ENCODE data around the gene DYNLL1.
"Not testable (repeated sequence)": the region's sequence is repeated elsewhere in the genome, so short reads cannot be mapped to it uniquely, and the experiment has no call there.

Gene DYNLL1

GRCh38 chr12:120475643-120476042, 20.3 kb upstream of the DYNLL1 start:
- Histone ChIP-seq H3K36me3 (ENCODE audit: insufficient read depth, low read length) (no peaks in the 10 kb centered on the region), H3K4me3 (ENCODE audit: low read length) (no peak overlapping the region), H3K4me1 (ENCODE audit: control insufficient read depth, insufficient read depth, low read length) (peaks cover 12% of the 10 kb centered on the region), H3K27me3 (ENCODE audit: control insufficient read depth, insufficient read depth, low read length) (no peaks in the 10 kb centered on the region), H3K9ac (ENCODE audit: low read depth, low read length) (no peak overlapping the region), H3K4me2 (ENCODE audit: low read length) (no peak overlapping the region), H3K9me3 (replicated peaks; ENCODE audit: low read length) (no peaks in the 10 kb centered on the region)

GRCh38 chr12:120479458-120479857, 16.5 kb upstream of the DYNLL1 start:
- Histone ChIP-seq H3K4me2 (ENCODE audit: low read length) (no peak overlapping the region), H3K4me1 (ENCODE audit: control insufficient read depth, insufficient read depth, low read length) (peaks cover 4% of the 10 kb centered on the region), H3K9ac (ENCODE audit: low read depth, low read length) (no peak overlapping the region), H3K36me3 (ENCODE audit: insufficient read depth, low read length) (no peaks in the 10 kb centered on the region), H3K27me3 (ENCODE audit: control insufficient read depth, insufficient read depth, low read length) (no peaks in the 10 kb centered on the region), H3K9me3 (replicated peaks; ENCODE audit: low read length) (no peaks in the 10 kb centered on the region), H3K4me3 (ENCODE audit: low read length) (no peak overlapping the region)

- no peak overlapping the region for H3K4me3 ChIP-seq (ENCODE audit: low read length)
- H3K36me3 ChIP-seq (ENCODE audit: insufficient read depth, low read length) = no peaks in the 10 kb centered on the region
- H3K4me1 ChIP-seq (ENCODE audit: control insufficient read depth, insufficient read depth, low read length) = no peaks in the 10 kb centered on the region
- no peak overlapping the region for H3K4me2 ChIP-seq (ENCODE audit: low read length)
- no peaks in the 10 kb centered on the region for H3K27me3 ChIP-seq (ENCODE audit: control insufficient read depth, insufficient read depth, low read length)
- no peak overlapping the region for H3K9ac ChIP-seq (ENCODE audit: low read depth, low read length)
- H3K9me3 ChIP-seq (replicated peaks; ENCODE audit: low read length) = no peaks in the 10 kb centered on the region
Observed at GRCh38 chr12:120480211-120480610, 15.7 kb upstream of the DYNLL1 start.

- H3K9ac ChIP-seq (ENCODE audit: low read depth, low read length) = no peak overlapping the region
- H3K27me3 ChIP-seq (ENCODE audit: control insufficient read depth, insufficient read depth, low read length) = no peaks in the 10 kb centered on the region
- no peak overlapping the region for H3K4me3 ChIP-seq (ENCODE audit: low read length)
- H3K9me3 ChIP-seq (replicated peaks; ENCODE audit: low read length) = no peaks in the 10 kb centered on the region
- H3K4me1 ChIP-seq (ENCODE audit: control insufficient read depth, insufficient read depth, low read length) = no peaks in the 10 kb centered on the region
- H3K36me3 ChIP-seq (ENCODE audit: insufficient read depth, low read length) = no peaks in the 10 kb centered on the region
- H3K4me2 ChIP-seq (ENCODE audit: low read length) = no peak overlapping the region
Observed at GRCh38 chr12:120481022-120481767, 14.7 kb upstream of the DYNLL1 start.

GRCh38 chr12:120483621-120484020, 12.3 kb upstream of the DYNLL1 start:
- no peaks in the 10 kb centered on the region for H3K4me1 ChIP-seq (ENCODE audit: control insufficient read depth, insufficient read depth, low read length)
- H3K4me2 ChIP-seq (ENCODE audit: low read length) = no peak overlapping the region
- H3K4me3 ChIP-seq (ENCODE audit: low read length) = no peak overlapping the region
- H3K9me3 ChIP-seq (replicated peaks; ENCODE audit: low read length) = no peaks in the 10 kb centered on the region
- H3K9ac ChIP-seq (ENCODE audit: low read depth, low read length) = no peak overlapping the region
- H3K36me3 ChIP-seq (ENCODE audit: insufficient read depth, low read length) = no peaks in the 10 kb centered on the region
- H3K27me3 ChIP-seq (ENCODE audit: control insufficient read depth, insufficient read depth, low read length) = no peaks in the 10 kb centered on the region

GRCh38 chr12:120485961-120486881, 9.7 kb upstream of the DYNLL1 start:
- no peak overlapping the region for H3K4me2 ChIP-seq (ENCODE audit: low read length)

GRCh38 chr12:120487552-120487951, 8.4 kb upstream of the DYNLL1 start:
- not testable (repeated sequence) for H3K9me3 ChIP-seq (replicated peaks; ENCODE audit: low read length); H3K4me3 ChIP-seq (ENCODE audit: low read length); H3K4me2 ChIP-seq (ENCODE audit: low read length); H3K9ac ChIP-seq (ENCODE audit: low read depth, low read length); H3K36me3 ChIP-seq (ENCODE audit: insufficient read depth, low read length); H3K4me1 ChIP-seq (ENCODE audit: control insufficient read depth, insufficient read depth, low read length); H3K27me3 ChIP-seq (ENCODE audit: control insufficient read depth, insufficient read depth, low read length)

More at GRCh38 chr12:120485961-120486881, 9.7 kb upstream of the DYNLL1 start:
- no peaks in the 10 kb centered on the region for H3K27me3 ChIP-seq (ENCODE audit: control insufficient read depth, insufficient read depth, low read length)
- no peaks in the 10 kb centered on the region for H3K9me3 ChIP-seq (replicated peaks; ENCODE audit: low read length)
- H3K9ac ChIP-seq (ENCODE audit: low read depth, low read length) = no peak overlapping the region
- H3K4me3 ChIP-seq (ENCODE audit: low read length) = no peak overlapping the region
- H3K36me3 ChIP-seq (ENCODE audit: insufficient read depth, low read length) = no peaks in the 10 kb centered on the region
- no peaks in the 10 kb centered on the region for H3K4me1 ChIP-seq (ENCODE audit: control insufficient read depth, insufficient read depth, low read length)

- Histone ChIP-seq H3K27me3 (ENCODE audit: control insufficient read depth, insufficient read depth, low read length) (no peaks in the 10 kb centered on the region), H3K4me2 (ENCODE audit: low read length) (no peak overlapping the region), H3K4me3 (ENCODE audit: low read length) (no peak overlapping the region), H3K9me3 (replicated peaks; ENCODE audit: low read length) (no peaks in the 10 kb centered on the region), H3K9ac (ENCODE audit: low read depth, low read length) (no peak overlapping the region), H3K4me1 (ENCODE audit: control insufficient read depth, insufficient read depth, low read length) (no peaks in the 10 kb centered on the region), H3K36me3 (ENCODE audit: insufficient read depth, low read length) (peaks cover 6% of the 10 kb centered on the region)
Observed at GRCh38 chr12:120488057-120488640, 7.8 kb upstream of the DYNLL1 start.

- H3K27me3 ChIP-seq (ENCODE audit: control insufficient read depth, insufficient read depth, low read length) = no peaks in the 10 kb centered on the region
- H3K4me1 ChIP-seq (ENCODE audit: control insufficient read depth, insufficient read depth, low read length) = no peaks in the 10 kb centered on the region
- peaks cover 6% of the 10 kb centered on the region for H3K36me3 ChIP-seq (ENCODE audit: insufficient read depth, low read length)
- H3K9ac ChIP-seq (ENCODE audit: low read depth, low read length) = no peak overlapping the region
- no peak overlapping the region for H3K4me2 ChIP-seq (ENCODE audit: low read length)
- H3K9me3 ChIP-seq (replicated peaks; ENCODE audit: low read length) = no peaks in the 10 kb centered on the region
- H3K4me3 ChIP-seq (ENCODE audit: low read length) = no peak overlapping the region
Observed at GRCh38 chr12:120489018-120489417, 6.9 kb upstream of the DYNLL1 start.

GRCh38 chr12:120490325-120490724, 5.6 kb upstream of the DYNLL1 start:
- no peaks in the 10 kb centered on the region for H3K27me3 ChIP-seq (ENCODE audit: control insufficient read depth, insufficient read depth, low read length)
- H3K9ac ChIP-seq (ENCODE audit: low read depth, low read length) = no peak overlapping the region
- no peaks in the 10 kb centered on the region for H3K9me3 ChIP-seq (replicated peaks; ENCODE audit: low read length)
- H3K4me1 ChIP-seq (ENCODE audit: control insufficient read depth, insufficient read depth, low read length) = peaks cover 4% of the 10 kb centered on the region
- H3K36me3 ChIP-seq (ENCODE audit: insufficient read depth, low read length) = peaks cover 6% of the 10 kb centered on the region
- no peak overlapping the region for H3K4me3 ChIP-seq (ENCODE audit: low read length)
- H3K4me2 ChIP-seq (ENCODE audit: low read length) = no peak overlapping the region

GRCh38 chr12:120490833-120491512, 4.9 kb upstream of the DYNLL1 start:
- Histone ChIP-seq H3K4me2 (ENCODE audit: low read length) (no peak overlapping the region), H3K27me3 (ENCODE audit: control insufficient read depth, insufficient read depth, low read length) (no peaks in the 10 kb centered on the region), H3K9me3 (replicated peaks; ENCODE audit: low read length) (no peaks in the 10 kb centered on the region), H3K9ac (ENCODE audit: low read depth, low read length) (no peak overlapping the region), H3K4me1 (ENCODE audit: control insufficient read depth, insufficient read depth, low read length) (peaks cover 4% of the 10 kb centered on the region), H3K36me3 (ENCODE audit: insufficient read depth, low read length) (peaks cover 6% of the 10 kb centered on the region), H3K4me3 (ENCODE audit: low read length) (no peak overlapping the region)

All from skeletal muscle satellite cell (primary cell).